ENCODE results near the gene OR3A2. TPM values are rescaled to one million over a fixed set of nuclear protein-coding genes. Genes with fewer than 3 reads are reported as not detected.
"Not testable (repeated sequence)": the region's sequence is repeated elsewhere in the genome, so short reads cannot be mapped to it uniquely, and the experiment has no call there.

The OR3A2 gene
- total RNA-seq (2022), result not detected in 2 replicates
- not detected for Bru-seq, nascent RNA
- BruChase-seq, experiment 1, labeled RNA remaining after a 2-hour chase, result not detected
- BruChase-seq, experiment 2, labeled RNA remaining after a 6-hour chase, result not detected
- long read RNA-seq, result 0 reads

DNA sequence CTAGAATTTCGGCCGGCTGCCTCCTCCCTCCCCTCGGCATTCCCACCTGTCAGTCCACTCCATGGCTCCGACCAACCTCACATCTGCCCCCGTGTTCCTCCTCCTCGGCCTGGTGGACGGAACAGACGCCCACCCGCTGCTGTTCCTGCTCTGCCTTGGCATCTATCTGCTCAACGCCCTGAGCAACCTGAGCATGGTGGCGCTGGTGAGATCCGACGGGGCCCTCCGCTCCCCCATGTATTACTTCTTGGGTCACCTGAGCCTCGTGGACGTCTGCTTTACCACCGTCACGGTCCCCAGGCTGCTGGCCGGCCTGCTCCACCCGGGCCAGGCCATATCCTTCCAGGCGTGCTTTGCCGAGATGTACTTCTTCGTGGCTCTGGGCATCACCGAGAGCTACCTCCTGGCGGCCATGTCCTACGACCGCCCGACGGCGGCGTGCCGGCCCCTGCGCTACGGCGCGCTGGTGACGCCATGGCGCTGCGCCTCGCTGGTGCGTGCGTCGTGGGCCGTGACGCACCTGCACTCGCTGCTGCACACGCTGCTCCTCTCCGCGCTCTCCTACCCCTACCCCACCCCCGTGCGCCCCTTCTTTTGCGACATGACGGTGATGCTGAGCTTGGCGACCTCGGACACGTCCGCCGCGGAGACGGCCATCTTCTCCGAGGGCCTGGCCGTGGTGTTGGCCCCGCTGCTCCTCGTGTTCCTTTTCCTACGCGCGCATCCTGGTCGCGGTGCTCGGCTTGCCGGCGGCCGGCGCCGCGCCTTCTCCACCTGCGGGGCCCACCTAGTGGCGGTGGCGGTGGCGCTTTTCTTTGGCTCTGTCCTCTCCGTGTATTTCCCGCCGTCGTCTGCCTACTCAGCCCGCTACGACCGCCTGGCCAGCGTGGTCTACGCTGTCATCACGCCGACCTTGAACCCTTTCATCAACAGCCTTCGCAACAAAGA is at the start of gene OR3A2:
Gene OR3A2 (minus strand): TSS at position 440 of the 948 bp plus-strand sequence.
- no peak for DNase-seq
- Mint-ChIP-seq H3K4me3 (ENCODE audit: unreplicated experiment) (no peak within 1 kb of the TSS), H3K27ac (ENCODE audit: unreplicated experiment) (no peak within 1 kb of the TSS), H3K27me3 (ENCODE audit: insufficient read depth, unreplicated experiment) (peaks cover 17% of the 10 kb centered on the region), H3K4me1 (ENCODE audit: low read depth, unreplicated experiment) (no peaks in the 10 kb centered on the region), H3K36me3 (ENCODE audit: insufficient read depth, unreplicated experiment) (no peaks in the 10 kb centered on the region), H3K9me3 (ENCODE audit: unreplicated experiment) (no peaks in the 10 kb centered on the region)
- H3K36me3 ChIP-seq (ENCODE audit: control insufficient read depth, insufficient read depth, low read length), result no peaks in the 10 kb centered on the region
- CTCF ChIA-PET, result no interaction called here
- BruUV-seq (replicated peaks), result no TSS peak
- H3K9me3 ChIP-seq, result peaks cover 9% of the 10 kb centered on the region
- TF ChIP-seq, protein P1, sequence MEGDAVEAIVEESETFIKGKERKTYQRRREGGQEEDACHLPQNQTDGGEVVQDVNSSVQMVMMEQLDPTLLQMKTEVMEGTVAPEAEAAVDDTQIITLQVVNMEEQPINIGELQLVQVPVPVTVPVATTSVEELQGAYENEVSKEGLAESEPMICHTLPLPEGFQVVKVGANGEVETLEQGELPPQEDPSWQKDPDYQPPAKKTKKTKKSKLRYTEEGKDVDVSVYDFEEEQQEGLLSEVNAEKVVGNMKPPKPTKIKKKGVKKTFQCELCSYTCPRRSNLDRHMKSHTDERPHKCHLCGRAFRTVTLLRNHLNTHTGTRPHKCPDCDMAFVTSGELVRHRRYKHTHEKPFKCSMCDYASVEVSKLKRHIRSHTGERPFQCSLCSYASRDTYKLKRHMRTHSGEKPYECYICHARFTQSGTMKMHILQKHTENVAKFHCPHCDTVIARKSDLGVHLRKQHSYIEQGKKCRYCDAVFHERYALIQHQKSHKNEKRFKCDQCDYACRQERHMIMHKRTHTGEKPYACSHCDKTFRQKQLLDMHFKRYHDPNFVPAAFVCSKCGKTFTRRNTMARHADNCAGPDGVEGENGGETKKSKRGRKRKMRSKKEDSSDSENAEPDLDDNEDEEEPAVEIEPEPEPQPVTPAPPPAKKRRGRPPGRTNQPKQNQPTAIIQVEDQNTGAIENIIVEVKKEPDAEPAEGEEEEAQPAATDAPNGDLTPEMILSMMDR (IDR thresholded peaks at IDR 0.05; ENCODE audit: insufficient read depth in 1 of 2, low read depth in 1 of 2, low read length in 1 of 2, severe bottlenecking in 1 of 2, unreplicated experiment in 1 of 2), result no peak
- H3K27me3 ChIP-seq (replicated peaks; ENCODE audit: control insufficient read depth, insufficient read depth, low read length), result peaks cover under 1% of the 10 kb centered on the region
- no peaks in the 10 kb centered on the region for H3K4me1 ChIP-seq
- intact Hi-C loops (cut with micrococcal nuclease; ENCODE audit: unreplicated experiment), result no loop called here
- no peak within 1 kb of the TSS for H3K4me3 ChIP-seq (ENCODE audit: low read depth, low read length)
- POLR2A ChIA-PET, result no interaction called here

DNA sequence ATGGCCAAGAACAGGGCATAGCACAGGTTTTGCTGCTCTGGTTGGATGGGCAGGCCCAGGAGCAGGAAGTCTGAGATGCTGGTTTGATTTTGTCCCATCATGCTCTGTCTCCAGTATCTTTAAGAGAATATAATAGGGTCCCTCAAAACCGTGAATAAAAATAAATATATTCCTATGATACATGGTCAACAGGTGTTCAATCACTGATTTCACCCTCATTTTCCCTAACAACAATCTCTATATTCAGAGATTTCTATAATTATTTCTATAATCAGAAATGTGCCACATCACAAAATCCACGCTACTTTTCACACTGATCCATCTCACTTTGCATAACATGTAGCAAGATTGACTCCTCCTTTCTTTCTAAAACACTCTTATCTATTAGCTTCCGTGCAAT is 47.6 kb upstream of the OR3A2 start, which contains the start of gene OR1E2:
Gene OR1E2 (minus strand): TSS at position 101 of the 400 bp plus-strand sequence. CDS start 0 bp downstream, at position 101.
- Histone ChIP-seq H3K4me1 (no peaks in the 10 kb centered on the region), H3K36me3 (ENCODE audit: control insufficient read depth, insufficient read depth, low read length) (no peaks in the 10 kb centered on the region), H3K27me3 (replicated peaks; ENCODE audit: control insufficient read depth, insufficient read depth, low read length) (no peaks in the 10 kb centered on the region), H3K4me3 (ENCODE audit: low read depth, low read length) (no peak within 1 kb of the TSS), H3K9me3 (no peaks in the 10 kb centered on the region; the same call in 1 of the 2 replicates)
- no TSS peak for BruUV-seq (replicated peaks)
- TF ChIP-seq, protein P1 (IDR thresholded peaks at IDR 0.05; ENCODE audit: insufficient read depth in 1 of 2, low read depth in 1 of 2, low read length in 1 of 2, severe bottlenecking in 1 of 2, unreplicated experiment in 1 of 2), result no peak
- Mint-ChIP-seq H3K9me3 (ENCODE audit: unreplicated experiment) (peaks cover 12% of the 10 kb centered on the region), H3K4me1 (ENCODE audit: low read depth, unreplicated experiment) (no peaks in the 10 kb centered on the region), H3K27me3 (ENCODE audit: insufficient read depth, unreplicated experiment) (peaks cover 16% of the 10 kb centered on the region), H3K36me3 (ENCODE audit: insufficient read depth, unreplicated experiment) (no peaks in the 10 kb centered on the region), H3K27ac (ENCODE audit: unreplicated experiment) (no peak within 1 kb of the TSS), H3K4me3 (ENCODE audit: unreplicated experiment) (no peak within 1 kb of the TSS)
- intact Hi-C loops (cut with micrococcal nuclease; ENCODE audit: unreplicated experiment), result no loop called here
- DNase-seq, result no peak
- ChIA-PET CTCF (no interaction called here), POLR2A (no interaction called here)

DNA sequence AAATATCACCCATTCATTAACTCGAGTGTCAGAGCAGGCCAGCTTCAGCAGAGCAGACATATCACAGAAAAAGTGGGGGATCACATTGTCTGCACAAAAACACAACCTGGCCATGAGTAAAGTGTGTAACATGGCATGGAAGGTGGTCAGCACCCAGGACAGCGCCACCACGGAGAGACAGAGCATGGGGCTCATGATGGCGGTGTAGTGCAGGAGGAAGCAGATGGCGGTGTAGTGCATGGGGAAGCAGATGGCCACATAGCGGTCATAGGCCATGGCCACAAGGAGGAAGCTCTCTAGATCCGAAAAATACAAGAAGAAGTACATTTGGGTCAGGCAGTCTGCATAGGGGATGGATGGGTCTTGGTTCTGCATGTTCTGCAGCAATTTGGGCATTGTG is 47.1 kb upstream of the OR3A2 start:
- BruUV-seq (replicated peaks); H3K27ac Mint-ChIP-seq (ENCODE audit: unreplicated experiment); H3K4me3 ChIP-seq (ENCODE audit: low read depth, low read length); H3K36me3 ChIP-seq (ENCODE audit: control insufficient read depth, insufficient read depth, low read length); H3K4me1 ChIP-seq; H3K4me1 Mint-ChIP-seq (ENCODE audit: low read depth, unreplicated experiment); intact Hi-C loops (cut with micrococcal nuclease; ENCODE audit: unreplicated experiment); H3K4me3 Mint-ChIP-seq (ENCODE audit: unreplicated experiment); H3K9me3 ChIP-seq; H3K36me3 Mint-ChIP-seq (ENCODE audit: insufficient read depth, unreplicated experiment); H3K27me3 ChIP-seq (replicated peaks; ENCODE audit: control insufficient read depth, insufficient read depth, low read length); POLR2A ChIA-PET: not testable (repeated sequence)
- DNase-seq, result peak; percentile 51 to 54
- Mint-ChIP-seq H3K27me3 (ENCODE audit: insufficient read depth, unreplicated experiment) (peaks cover 16% of the 10 kb centered on the region), H3K9me3 (ENCODE audit: unreplicated experiment) (peaks cover 12% of the 10 kb centered on the region)
- CTCF ChIA-PET, result interaction anchor here (0.6 kb wide), 1 partner anchor 942 kb away, joined by 6 read pairs; no protein-coding TSS in a partner anchor
